ENCODE results near the gene PTPRN2.

Gene PTPRN2

GRCh38 chr7:157723205-157723604 lies 864.4 kb downstream of the PTPRN2 start:
- DNase-seq: no peak

GRCh38 chr7:157722137-157723060 lies 865.2 kb downstream of the PTPRN2 start:
- no peak for DNase-seq

- no peak for DNase-seq
Observed at GRCh38 chr7:157721468-157722136, 866.0 kb downstream of the PTPRN2 start.

- DNase-seq: no peak
Observed at GRCh38 chr7:157719705-157720655, 867.6 kb downstream of the PTPRN2 start.

GRCh38 chr7:157719008-157719682 lies 868.5 kb downstream of the PTPRN2 start:
- DNase-seq: no peak

- DNase-seq: no peak
Observed at GRCh38 chr7:157718303-157719007, 869.2 kb downstream of the PTPRN2 start.

GRCh38 chr7:157717211-157718174 lies 870.1 kb downstream of the PTPRN2 start:
- DNase-seq: no peak

- no peak for DNase-seq
Observed at GRCh38 chr7:157715938-157716280, 871.7 kb downstream of the PTPRN2 start.

- no peak for DNase-seq
Observed at GRCh38 chr7:157715071-157715937, 872.3 kb downstream of the PTPRN2 start.

GRCh38 chr7:157714166-157715070 lies 873.2 kb downstream of the PTPRN2 start:
- DNase-seq: no peak

- DNase-seq: no peak
Observed at GRCh38 chr7:157713591-157713990, 874.0 kb downstream of the PTPRN2 start.

GRCh38 chr7:157712666-157713235 lies 874.9 kb downstream of the PTPRN2 start:
- DNase-seq: no peak

- DNase-seq: no peak
Observed at GRCh38 chr7:157711353-157711888, 876.2 kb downstream of the PTPRN2 start.

GRCh38 chr7:157710396-157710795 lies 877.2 kb downstream of the PTPRN2 start:
- DNase-seq: no peak

- no peak for DNase-seq
Observed at GRCh38 chr7:157709531-157710251, 877.9 kb downstream of the PTPRN2 start.

GRCh38 chr7:157708919-157709295 lies 878.7 kb downstream of the PTPRN2 start:
- no peak for DNase-seq

Data from stimulated activated CD4-positive, alpha-beta T cell treated with anti-CD3 and anti-CD28 coated beads, Interleukin-15, amount 100 ng/mL, for 24 hours (primary cell).